D341Med (cell line): ENCODE data around the gene GOLGA8M.
"Not testable (repeated sequence)": the region's sequence is repeated elsewhere in the genome, so short reads cannot be mapped to it uniquely, and the experiment has no call there.

Experiments
- DNase-seq: peaks from one replicate; pipeline ENCODE4 v3.0.0; 2012; ENCODE audit warnings: low spot score

GOLGA8M gene, protein sequence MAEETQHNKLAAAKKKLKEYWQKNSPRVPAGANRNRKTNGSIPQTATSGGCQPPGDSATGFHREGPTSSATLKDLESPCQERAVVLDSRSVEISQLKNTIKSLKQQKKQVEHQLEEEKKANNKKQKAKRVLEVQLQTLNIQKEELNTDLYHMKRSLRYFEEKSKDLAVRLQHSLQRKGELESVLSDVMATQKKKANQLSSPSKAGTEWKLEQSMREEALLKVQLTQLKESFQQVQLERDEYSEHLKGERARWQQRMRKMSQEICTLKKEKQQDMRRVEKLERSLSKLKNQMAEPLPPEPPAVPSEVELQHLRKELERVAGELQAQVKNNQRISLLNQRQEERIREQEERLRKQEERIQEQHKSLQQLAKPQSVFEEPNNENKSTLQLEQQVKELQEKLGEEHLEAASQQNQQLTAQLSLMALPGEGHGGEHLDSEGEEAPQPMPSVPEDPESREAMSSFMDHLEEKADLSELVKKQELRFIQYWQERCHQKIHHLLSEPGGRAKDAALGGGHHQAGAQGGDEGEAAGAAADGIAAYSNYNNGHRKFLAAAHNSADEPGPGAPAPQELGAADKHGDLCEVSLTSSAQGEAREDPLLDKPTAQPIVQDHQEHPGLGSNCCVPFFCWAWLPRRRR

DNA sequence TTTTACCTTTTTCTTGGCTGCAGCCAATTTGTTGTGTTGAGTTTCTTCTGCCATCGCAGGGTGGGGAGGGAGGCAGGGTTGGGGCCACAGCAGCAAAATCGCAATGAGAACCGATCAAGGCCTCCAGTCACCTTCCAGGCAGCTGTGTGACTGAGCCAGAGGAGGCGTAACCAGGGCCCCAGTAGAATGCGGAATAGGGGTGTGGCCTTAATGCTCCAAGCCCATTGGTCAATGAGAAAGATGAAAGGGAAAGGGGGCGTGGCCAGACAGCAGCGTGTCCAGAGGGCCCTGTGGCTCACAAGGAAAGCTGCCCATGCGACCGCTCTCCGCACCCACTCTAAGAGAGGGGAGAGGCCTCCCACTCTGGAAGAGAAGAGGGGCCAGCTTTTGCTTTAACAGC, at the start of gene GOLGA8M:
Gene GOLGA8M (minus strand): TSS at position 152 of the 400 bp plus-strand sequence. CDS start 98 bp downstream, at position 54.
- DNase-seq, result not testable (repeated sequence)

DNA sequence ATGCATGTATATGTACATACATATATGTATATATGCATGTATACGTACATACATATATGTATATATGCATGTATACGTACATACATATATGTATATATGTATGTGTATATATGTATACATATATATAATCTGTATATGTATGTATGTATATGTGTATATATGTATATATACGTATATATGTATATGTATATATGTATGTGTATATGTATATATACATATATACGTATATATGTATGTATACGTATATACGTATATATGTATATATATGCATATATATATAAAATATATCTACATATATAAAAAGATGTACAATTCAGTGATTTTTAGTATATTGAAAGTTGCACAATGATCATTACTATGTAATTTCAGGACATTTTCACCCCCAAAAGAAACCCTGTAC, 30.7 kb upstream of the GOLGA8M start:
- DNase-seq, result not testable (repeated sequence)

DNA sequence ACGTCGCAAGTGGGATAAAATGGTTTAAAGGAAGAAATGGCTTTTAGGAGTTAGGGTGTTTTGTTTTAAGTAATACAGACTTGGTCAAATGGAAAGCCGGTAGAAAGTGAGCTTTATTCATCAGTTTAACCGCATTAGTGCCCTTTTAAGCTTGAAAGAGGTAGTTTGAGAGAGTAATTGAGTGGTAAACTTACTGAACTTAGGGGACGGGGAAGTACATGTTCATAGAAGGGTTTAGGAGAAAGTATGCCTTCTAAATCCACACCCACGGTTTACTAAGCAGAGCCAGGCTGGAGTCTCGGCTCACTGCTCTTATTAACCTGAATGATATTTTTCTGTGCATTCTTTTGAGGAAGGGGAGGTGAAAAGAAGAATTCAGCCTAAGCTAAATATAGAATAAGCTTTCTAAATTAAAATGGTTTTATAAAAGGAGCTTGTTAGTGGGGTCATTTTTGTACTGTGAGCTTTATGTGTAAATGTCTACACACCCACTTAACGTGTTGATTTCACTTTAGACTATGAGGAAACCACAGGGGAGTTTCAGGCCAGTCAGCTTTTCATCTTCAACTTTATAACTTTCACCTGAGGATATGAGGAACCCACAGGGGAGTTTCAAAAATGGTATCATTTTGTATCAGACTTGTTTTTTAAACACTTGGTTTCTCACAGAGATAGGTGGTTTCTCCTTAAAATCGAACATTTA, 26.5 kb upstream of the GOLGA8M start:
- DNase-seq, result not testable (repeated sequence)

DNA sequence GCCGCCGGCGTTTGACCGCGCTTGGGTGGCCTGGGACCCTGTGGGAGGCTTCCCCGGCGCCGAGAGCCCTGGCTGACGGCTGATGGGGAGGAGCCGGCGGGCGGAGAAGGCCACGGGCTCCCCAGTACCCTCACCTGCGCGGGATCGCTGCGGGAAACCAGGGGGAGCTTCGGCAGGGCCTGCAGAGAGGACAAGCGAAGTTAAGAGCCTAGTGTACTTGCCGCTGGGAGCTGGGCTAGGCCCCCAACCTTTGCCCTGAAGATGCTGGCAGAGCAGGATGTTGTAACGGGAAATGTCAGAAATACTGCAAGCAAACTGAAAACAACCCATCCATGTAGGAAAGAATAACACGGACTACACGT, 26.0 kb upstream of the GOLGA8M start:
- not testable (repeated sequence) for DNase-seq

DNA sequence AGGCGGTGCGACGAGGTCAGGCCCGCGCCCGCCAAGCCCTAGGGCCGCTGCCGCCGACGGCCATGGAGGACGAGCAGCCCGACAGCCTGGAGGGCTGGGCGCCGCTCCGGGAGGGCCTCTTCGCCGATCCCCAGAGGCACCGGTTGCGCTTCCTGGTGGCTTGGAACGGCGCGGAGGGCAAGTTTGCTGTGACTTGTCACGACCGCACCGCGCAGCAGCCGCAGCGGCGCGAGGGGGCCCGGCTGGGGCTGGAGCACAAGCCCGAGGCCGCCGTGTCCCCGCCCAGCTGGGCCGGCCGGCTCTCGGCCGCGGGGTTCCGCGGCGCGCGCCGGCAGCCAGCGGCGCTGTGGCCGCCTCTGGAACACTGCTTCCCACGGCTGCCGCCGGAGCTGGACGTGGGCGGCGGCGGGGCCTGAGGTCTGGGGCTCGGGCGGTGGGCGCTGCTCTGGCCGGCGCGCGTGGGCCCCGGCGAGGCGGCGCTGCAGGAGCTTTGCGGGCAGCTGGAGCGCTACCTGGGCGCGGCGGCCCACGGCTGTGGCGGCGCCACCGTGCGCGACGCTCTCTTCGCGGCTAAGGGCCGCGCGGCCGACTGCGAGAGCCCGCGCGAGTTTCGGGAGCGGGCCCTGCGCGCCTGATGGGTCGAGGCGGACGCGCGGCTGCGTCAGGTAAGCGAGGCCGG, 25.4 kb upstream of the GOLGA8M start:
- DNase-seq, result peak; percentile 58

DNA sequence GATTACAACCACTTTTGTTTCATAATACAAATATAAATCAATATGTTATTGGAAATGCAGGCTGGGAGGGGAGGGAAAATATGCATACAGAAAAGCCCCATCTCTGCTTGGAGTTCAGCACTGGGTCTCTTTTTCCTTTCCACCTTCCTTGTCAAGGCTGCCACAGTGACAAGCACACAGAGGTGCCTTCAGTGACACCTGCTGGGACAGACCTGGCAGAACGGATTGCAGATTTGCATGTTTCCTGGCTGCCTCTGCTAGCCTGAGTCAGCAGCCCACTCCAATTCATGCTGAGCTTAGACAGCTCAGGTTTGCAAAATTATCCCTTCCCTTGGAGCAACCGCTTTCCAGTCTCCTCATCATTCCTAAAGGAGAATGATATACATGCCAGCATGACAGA, 15.8 kb upstream of the GOLGA8M start:
- not testable (repeated sequence) for DNase-seq

DNA sequence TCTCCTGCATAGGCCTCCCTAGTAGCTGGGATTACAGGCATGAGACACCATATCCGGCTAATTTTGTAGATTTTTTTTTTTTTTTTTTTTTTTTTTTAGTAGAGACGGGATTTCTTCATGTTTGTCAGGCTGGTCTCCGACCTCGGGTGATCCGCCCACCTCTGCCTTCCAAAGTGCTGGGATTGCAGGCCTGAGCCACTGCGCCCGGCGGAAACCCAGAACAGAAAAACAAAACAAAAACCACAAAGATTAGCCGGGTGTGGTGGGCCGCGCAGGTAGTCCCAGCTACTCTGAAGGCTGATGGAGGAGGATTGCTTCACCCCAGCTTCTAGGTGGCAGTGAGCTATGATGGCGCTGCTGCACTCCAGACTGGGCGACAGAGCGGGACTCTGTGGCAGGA, 14.8 kb upstream of the GOLGA8M start:
- not testable (repeated sequence) for DNase-seq

DNA sequence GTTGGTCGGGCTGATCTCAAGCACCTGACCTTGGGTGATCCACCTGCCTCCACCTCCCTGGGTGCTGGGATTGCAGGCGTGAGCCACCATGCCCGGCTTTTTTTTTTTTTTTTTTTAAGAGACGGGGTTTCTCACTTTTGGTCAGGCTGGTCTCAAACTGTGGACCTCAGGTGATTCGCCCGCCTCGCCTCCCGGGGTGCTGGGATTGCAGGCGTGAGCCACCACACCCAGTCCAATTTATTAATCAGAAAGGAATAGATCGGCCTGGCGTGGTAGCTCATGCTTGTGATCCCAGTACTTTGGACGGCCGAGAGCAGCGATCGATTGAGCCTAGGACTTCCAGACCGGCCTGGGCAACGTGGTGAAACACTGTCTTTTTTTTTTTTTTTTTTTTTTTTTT, 13.9 kb upstream of the GOLGA8M start:
- DNase-seq, result no peak

DNA sequence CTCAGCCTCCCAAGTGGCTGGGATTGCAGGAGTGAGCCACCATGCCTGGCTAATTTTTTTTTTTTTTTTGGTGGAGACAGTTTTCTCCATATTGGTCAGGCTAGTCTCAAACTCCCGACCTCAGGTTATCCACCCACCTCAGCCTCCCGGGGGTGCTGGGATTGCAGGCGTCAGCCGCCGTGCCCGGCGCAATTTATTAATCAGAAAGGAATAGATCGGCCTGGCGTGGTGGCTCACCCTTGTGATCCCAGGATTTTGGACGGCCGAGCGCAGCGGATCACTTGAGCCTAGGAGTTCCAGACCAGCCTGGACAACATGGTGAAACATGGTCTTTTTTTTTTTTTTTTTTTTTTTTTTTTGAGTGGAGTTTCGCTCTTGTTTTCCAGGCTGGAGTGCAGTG, 13.3 kb upstream of the GOLGA8M start:
- no peak for DNase-seq

DNA sequence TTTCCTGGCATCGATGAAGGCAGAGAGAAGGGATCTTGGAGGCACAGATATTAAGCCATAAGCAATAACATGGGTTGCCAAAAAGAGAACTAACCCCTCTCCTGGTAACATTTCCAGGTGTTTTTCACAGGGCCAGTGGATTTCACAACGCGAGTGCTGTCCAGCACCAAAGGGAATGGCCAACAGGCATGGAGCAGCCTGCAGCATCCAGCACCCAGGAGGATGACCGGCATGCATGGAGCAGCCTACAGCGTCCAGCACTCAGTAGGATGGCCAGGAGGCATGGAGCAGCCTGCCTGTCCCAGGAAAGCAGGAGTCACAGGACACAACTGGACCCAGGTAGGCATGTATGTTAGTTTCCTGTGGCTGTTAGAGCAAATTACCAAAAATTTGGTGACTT, 11.8 kb upstream of the GOLGA8M start:
- peak; percentile 15 for DNase-seq

DNA sequence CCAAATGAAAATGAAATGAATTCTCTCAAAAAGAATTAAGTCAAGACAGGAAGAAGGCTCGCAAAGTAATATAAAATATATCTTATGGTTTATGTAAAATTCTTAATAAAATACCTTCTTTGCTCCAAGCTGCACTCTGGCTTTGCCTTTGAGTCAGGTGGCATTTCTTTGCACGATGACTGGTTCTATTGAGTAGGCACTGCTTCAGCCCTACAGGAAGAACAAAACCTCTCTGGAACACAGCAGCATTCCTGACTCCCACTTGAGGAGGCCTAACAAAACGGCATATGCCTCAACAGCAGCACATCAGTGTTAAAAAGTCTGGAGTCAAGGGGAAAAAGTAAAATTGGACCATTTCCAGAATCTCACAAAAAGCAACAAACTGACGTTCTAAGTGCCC, 7.4 kb upstream of the GOLGA8M start:
- DNase-seq, result not testable (repeated sequence)

DNA sequence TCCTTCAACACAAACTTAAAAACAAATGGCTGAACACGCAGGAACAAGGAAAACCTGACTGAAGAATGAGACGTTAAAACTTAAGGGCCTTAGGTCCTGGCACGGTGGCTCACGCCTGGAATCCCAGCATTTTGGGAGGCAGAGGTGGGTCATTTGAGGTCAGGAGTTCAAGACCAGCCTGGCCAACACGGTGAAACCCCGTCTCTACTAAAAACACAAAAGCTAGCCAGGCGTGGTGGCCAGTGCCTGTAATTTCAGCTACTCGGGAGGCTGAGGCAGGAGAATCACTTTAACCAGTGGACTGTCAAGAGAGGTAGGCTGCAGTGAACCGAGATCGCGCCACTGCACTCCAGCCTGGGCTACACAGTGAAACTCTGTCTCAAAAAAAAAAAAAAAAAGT, 6.4 kb upstream of the GOLGA8M start:
- not testable (repeated sequence) for DNase-seq

DNA sequence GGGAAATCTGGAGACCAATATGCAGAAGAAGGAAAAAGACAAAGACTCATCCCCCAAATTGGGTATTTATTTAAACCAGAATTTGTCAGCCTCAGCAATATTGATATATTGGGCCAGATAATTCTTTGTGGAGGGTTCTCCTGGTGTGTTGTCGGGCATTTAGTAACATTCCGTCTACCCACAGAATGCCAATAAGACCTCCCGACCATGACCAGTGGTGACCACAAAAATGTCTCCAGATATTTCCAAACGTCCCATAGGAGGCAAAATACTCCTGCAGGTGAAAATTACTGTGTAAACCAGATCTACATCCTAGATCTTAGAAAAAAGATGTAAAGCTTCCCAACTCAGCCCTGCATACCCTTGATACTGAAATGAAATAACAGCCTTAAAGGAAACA, 2.0 kb upstream of the GOLGA8M start:
- DNase-seq, result not testable (repeated sequence)

DNA sequence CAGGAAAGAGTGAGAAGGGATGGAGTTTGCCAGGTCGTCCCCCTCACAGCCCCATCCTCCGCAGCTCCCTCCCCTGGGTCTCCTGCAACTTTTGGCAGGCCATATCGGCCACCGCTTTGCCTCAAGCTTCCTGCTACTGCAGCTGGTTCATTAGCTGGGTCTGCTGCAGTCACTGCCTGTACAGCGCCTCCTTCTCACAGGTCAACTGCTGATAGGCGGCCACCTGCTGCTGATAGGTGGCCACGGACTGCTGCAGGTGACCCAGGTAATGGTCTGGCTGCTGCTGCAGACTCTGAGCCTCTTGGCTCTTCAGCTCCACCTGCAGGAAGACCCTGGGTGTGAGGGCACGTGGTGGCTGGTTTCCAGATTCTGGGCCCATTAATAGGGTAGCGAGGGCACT, 8.3 kb downstream of the GOLGA8M start:
- not testable (repeated sequence) for DNase-seq

DNA sequence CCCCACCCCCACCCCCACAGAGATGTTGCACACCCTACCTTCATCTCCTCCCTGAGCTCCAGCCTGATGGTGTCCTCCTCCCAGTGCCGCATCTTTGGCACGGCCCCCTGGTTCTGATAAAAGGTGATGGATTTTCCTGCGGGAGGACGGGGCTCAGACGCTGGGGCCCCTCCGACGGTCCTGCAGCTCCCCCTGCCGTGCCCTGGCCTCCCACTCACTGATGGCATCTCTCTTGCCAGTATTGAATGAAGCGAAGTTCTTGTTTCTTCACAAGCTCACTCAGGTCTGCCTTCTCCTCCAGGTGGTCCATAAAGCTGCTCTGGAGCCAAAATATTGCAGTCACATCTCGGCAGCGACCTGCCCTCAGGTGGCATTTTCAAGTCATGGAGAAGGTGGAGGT, 9.8 kb downstream of the GOLGA8M start:
- not testable (repeated sequence) for DNase-seq

DNA sequence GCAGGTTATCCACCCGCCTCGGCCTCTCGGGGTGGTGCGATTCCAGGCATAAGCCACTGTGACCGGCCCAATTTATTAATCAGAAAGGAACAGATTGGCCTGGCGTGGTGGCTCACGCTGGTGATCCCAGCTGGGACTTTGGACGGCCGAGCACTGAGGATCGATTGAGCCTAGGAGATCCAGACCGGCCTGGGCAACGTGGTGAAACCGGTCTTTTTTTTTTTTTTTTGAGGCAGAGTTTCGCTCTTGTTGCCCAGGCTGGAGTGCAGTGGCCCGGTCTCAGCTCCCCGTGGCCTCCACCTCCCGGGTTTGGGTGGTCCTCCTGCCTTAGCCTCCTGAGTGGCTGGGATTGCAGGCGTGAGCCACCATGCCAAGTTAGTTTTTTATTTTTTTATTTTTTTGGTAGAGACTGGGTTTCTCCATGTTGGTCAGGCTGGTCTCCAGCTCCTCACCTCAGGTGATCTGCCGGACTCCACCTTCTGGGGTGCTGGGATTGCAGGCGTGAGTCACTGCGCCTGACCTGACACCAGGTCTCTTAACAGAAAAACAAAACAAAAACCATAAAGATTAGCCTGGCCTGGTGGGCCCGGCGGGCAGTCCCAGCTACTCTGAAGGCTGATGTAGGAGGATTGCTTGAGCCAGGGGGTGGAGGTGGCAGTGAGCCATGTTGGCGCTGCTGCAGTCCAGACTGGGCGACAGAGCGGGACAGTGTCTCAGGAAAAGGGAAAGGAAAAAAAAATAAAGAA, 18.0 kb downstream of the GOLGA8M start:
- DNase-seq, result not testable (repeated sequence)

DNA sequence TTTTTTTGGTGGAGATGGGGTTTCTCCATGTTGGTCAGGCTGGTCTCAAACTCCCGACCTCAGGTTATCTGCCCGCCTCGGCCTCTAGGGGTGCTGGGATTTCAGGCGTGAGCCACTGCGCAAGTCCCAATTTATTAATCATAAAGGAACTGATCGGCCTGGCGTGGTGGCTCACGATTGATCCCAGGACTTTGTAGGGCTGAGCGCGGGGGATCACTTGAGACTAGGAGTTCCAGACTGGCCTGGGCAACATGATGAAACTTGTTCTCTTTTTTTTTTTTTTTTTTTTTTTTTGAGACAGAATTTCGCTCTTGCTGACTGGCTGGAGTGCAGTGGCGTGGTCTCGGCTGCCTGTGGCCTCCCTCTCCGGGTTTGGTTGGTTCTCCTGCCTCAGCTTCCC, 19.2 kb downstream of the GOLGA8M start:
- peak; percentile 4 for DNase-seq

DNA sequence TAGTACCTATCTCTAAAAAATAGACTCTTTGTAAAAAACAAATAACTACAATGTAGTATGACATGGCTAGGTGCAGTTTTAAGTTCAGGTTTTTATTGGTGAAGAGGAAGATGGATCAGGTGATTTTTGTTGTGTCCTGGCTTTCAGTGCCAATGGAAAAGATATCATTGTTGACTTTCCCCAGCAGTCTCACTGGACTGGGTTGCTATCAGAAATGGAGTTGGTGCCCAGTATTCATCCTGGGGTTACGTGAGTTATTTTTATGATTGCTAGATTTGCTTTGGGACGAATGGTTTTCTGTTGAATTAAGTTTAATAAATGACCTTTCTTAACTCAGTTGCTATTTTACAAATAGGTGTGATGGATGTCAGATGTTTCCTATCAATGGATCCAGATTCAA, 38.7 kb downstream of the GOLGA8M start:
- not testable (repeated sequence) for DNase-seq

DNA sequence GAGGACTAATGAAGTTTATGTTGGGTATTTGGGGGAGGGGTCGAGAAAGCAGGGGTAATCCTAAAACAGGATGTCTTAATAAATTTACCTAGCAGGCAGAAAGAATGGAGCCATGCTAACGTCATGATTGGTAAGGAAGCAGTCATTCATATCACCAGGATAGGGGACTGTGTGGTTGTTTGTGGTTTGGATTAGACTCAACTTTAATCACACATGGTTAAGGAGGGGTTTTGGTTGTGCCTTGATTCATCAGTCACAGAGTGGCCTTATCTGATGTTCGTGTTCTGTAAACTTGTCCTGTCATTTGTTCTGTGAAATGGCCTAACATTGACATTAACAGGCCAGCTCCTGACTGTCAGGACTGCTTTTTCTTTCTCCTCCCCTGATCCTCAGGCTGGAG, 40.1 kb downstream of the GOLGA8M start:
- not testable (repeated sequence) for DNase-seq

DNA sequence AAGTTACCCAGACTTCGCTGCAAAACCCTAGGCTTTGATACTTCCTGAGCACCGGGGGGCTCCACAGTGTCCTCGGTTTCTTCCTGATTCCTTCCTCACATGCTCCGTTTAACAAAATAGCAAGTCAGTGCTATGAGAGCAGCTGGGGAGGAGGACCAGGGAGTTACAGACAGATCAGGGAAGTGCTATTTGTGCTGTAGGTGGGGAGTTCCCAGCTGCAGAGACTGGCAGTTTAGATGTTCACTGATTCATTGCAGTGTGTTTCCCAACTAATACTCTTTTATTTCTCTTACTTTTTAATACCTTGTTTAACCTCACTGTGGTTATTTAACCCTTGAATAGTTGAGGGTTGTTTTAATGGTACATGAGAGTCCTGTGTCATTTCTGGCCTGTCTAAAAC, 45.8 kb downstream of the GOLGA8M start:
- DNase-seq, result not testable (repeated sequence)

DNA sequence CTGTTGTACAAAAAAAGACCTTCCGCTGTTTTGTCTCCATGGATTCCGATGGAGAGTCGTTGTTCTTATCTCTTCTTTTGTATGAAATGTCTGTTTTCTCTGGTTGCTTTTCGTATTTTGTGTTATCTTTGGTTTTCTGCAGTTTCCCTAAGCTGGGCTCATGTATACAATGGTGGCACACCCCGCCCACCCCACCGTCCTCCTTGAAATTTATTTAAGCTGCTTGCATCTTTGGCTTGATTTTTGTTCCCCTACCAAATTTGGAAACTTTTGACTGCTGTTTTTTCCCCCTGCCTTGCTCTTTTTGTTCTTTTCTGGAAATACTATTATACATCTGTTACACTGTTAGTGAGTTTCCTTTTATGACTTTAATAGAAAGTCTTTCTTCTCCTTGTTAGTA, 47.6 kb downstream of the GOLGA8M start:
- DNase-seq, result not testable (repeated sequence)

DNA sequence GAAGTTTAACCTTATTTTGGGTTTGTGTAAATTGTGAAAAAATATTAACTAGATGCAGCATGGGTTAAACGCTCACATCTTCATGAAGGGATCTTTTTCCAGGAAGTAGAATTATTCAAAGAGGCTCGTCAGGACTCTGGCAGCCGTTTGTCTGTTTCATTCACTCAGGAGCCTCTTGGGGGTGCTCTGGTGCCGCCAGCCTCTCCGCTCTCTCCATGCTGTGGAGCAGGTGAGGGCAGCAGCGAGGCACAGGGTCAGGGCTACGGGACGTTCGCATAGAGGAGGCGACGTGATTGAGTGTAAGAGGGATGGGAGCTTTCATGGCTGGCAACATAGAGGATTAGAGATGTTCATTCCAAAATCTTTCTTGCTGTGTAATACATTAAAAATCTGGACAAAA, 48.5 kb downstream of the GOLGA8M start:
- not testable (repeated sequence) for DNase-seq
